HEK293 (cell line): ENCODE data around the gene CPE.

Source experiments
- CTCF ChIA-PET: fragments of 350-600 bp; formaldehyde crosslinking; extraction: SDS; loops from one replicate; lab custom pipeline; 2021; ENCODE audit warnings: antibody characterized with exemption; lab: Yijun Ruan, JAX
- POLR2A ChIA-PET: fragments of 300-600 bp; formaldehyde crosslinking; extraction: SDS; loops from one replicate; lab custom pipeline; 2020; ENCODE audit warnings: antibody characterized with exemption, inconsistent platforms; lab: Yijun Ruan, JAX
- H3K27ac ChIP-seq: fragments of 200-500 bp; sonication (Bioruptor generic); 2 replicates; pipeline ENCODE4 v1.5.1; 2014; ENCODE audit warnings: low read depth, low read length, control low read depth, inconsistent platforms; ENCODE audit errors: extremely low read depth
- H3K36me3 ChIP-seq, 2 experiments: fragments of 200-500 bp in 1 of 2; sonication (Bioruptor generic) in 1 of 2; 1 replicate in 1 of 2; 2 replicates in 1 of 2; pipeline ENCODE4 v1.5.1; 2014 to 2017; ENCODE audit warnings: inconsistent platforms in 2 of 2, low read length in 2 of 2; ENCODE audit not compliant: control insufficient read depth in 2 of 2, insufficient read depth in 1 of 2
- H3K4me1 ChIP-seq: fragments of 200-500 bp; sonication (Bioruptor generic); 2 replicates; pipeline ENCODE4 v1.5.1; 2014; ENCODE audit warnings: mild to moderate bottlenecking, low read length, inconsistent platforms; ENCODE audit not compliant: control insufficient read depth, insufficient read depth
- H3K4me3 ChIP-seq: 2 replicates; pipeline ENCODE4 v1.5.1; 2011; ENCODE audit warnings: low read depth, mild to moderate bottlenecking, control low read depth, low read length, moderate library complexity
- H3K9me3 ChIP-seq: fragments of 200-500 bp; sonication (Bioruptor generic); 2 replicates; pipeline ENCODE4 v1.5.1; 2014; ENCODE audit warnings: low read depth, low read length, inconsistent platforms; ENCODE audit not compliant: control insufficient read depth, insufficient read depth
- ATF2 ChIP-seq: fragments of 450-650 bp; formaldehyde crosslinking; IDR thresholded peaks from 2 replicates; pipeline ENCODE4 v1.5.1; 2016; ENCODE audit warnings: missing biosample characterization, missing genetic modification characterization, low read depth
- GLI4 ChIP-seq: fragments of 450-650 bp; formaldehyde crosslinking; IDR thresholded peaks from 2 replicates; pipeline ENCODE4 v1.5.1; 2016; ENCODE audit warnings: missing biosample characterization, missing genetic modification characterization
- GLIS2 ChIP-seq: fragments of 450-650 bp; formaldehyde crosslinking; IDR thresholded peaks from 2 replicates; pipeline ENCODE4 v1.5.1; 2016; ENCODE audit warnings: missing biosample characterization, missing genetic modification characterization
- HOXA7 ChIP-seq: sonication (generic); formaldehyde crosslinking; IDR thresholded peaks from 2 replicates; pipeline ENCODE4 v1.8.1; 2022; ENCODE audit warnings: missing genetic modification reagents, borderline replicate concordance
- KLF16 ChIP-seq: fragments of 450-650 bp; formaldehyde crosslinking; IDR thresholded peaks from 2 replicates; pipeline ENCODE4 v1.5.1; 2017; ENCODE audit warnings: missing biosample characterization, missing genetic modification characterization
- MZF1 ChIP-seq: fragments of 450-650 bp; formaldehyde crosslinking; IDR thresholded peaks from 2 replicates; pipeline ENCODE4 v1.5.1; 2017; ENCODE audit warnings: missing biosample characterization, missing genetic modification characterization, borderline replicate concordance
- SALL2 ChIP-seq: fragments of 450-650 bp; formaldehyde crosslinking; IDR thresholded peaks from 2 replicates; pipeline ENCODE4 v1.5.0; 2017; ENCODE audit warnings: missing biosample characterization, mild to moderate bottlenecking, missing genetic modification characterization, borderline replicate concordance
- SCRT2 ChIP-seq: fragments of 450-650 bp; formaldehyde crosslinking; IDR thresholded peaks from 2 replicates; pipeline ENCODE4 v1.5.1; 2016; ENCODE audit warnings: missing biosample characterization, missing genetic modification characterization
- SETDB1 ChIP-seq: IDR thresholded peaks from one replicate; pipeline ENCODE4 v1.6.1; 2017; ENCODE audit warnings: mild to moderate bottlenecking, low read length, moderate library complexity, mixed read lengths; ENCODE audit not compliant: insufficient read length
- SP3 ChIP-seq: fragments of 450-650 bp; formaldehyde crosslinking; IDR thresholded peaks from 2 replicates; pipeline ENCODE4 v1.5.1; 2016; ENCODE audit warnings: missing biosample characterization, missing genetic modification characterization
- ZBTB1 ChIP-seq: fragments of 450-650 bp; formaldehyde crosslinking; IDR thresholded peaks from 2 replicates; pipeline ENCODE4 v1.5.1; 2016; ENCODE audit warnings: missing biosample characterization, missing genetic modification characterization
- ZBTB20 ChIP-seq: fragments of 450-650 bp; formaldehyde crosslinking; IDR thresholded peaks from 2 replicates; pipeline ENCODE4 v1.5.1; 2016; ENCODE audit warnings: missing biosample characterization, missing genetic modification characterization
- ZNF350 ChIP-seq: fragments of 450-650 bp; formaldehyde crosslinking; IDR thresholded peaks from 2 replicates; pipeline ENCODE4 v1.5.0; 2017; ENCODE audit warnings: missing biosample characterization, mild to moderate bottlenecking, missing genetic modification characterization
- ZNF473 ChIP-seq: fragments of 450-650 bp; formaldehyde crosslinking; IDR thresholded peaks from 2 replicates; pipeline ENCODE4 v1.5.1; 2017; ENCODE audit warnings: missing biosample characterization, missing genetic modification characterization
- ZNF48 ChIP-seq: fragments of 450-650 bp; formaldehyde crosslinking; IDR thresholded peaks from 2 replicates; pipeline ENCODE4 v1.5.1; 2016; ENCODE audit warnings: missing biosample characterization, missing genetic modification characterization
- ZNF521 ChIP-seq: fragments of 450-650 bp; formaldehyde crosslinking; IDR thresholded peaks from 2 replicates; pipeline ENCODE4 v1.5.1; 2017; ENCODE audit warnings: missing biosample characterization, mild to moderate bottlenecking, missing genetic modification characterization
- ZNF629 ChIP-seq: fragments of 450-650 bp; formaldehyde crosslinking; IDR thresholded peaks from 2 replicates; pipeline ENCODE4 v1.5.1; 2017; ENCODE audit warnings: missing biosample characterization, missing genetic modification characterization
- ZNF704 ChIP-seq: fragments of 450-650 bp; formaldehyde crosslinking; IDR thresholded peaks from 2 replicates; pipeline ENCODE4 v1.5.1; 2016; ENCODE audit warnings: missing biosample characterization, missing genetic modification characterization
- ZSCAN5A ChIP-seq: fragments of 450-650 bp; formaldehyde crosslinking; IDR thresholded peaks from 2 replicates; pipeline ENCODE4 v1.5.1; 2016; ENCODE audit warnings: missing biosample characterization, missing genetic modification characterization

CPE gene

GRCh38 chr4:165404696-165405095, 25.9 kb downstream of the CPE start:
- POLR2A ChIA-PET, result no interaction called here
- Histone ChIP-seq H3K27ac (no peak overlapping the region), H3K4me3 (no peak overlapping the region), H3K36me3 (peaks cover 0 to 10% of the 10 kb centered on the region in 2 experiments; a peak in 1 of 3 replicates), H3K4me1 (no peaks in the 10 kb centered on the region)
- CTCF ChIA-PET, result no interaction called here
- TF ChIP-seq ZNF473 (tag by site-specific recombination) (no peak), SP3 (tag by site-specific recombination) (no peak), ZNF350 (tag by site-specific recombination) (no peak), ZSCAN5A (tag by site-specific recombination) (no peak)
- TF ChIP-seq, all 188 proteins: peak for 0
- H3K9me3 ChIP-seq, result no peaks in the 10 kb centered on the region

- no peak overlapping the region for H3K27ac ChIP-seq
- no peaks in the 10 kb centered on the region for H3K9me3 ChIP-seq
- H3K4me3 ChIP-seq, result no peak overlapping the region
- H3K36me3 ChIP-seq, result no peaks in the 10 kb centered on the region
- TF ChIP-seq ZNF521 (tag by site-specific recombination), result no peak
- TF ChIP-seq SETDB1, result no peak
- no peak for TF ChIP-seq HOXA7 (CRISPR knock-in tag)
- no peak for TF ChIP-seq ZBTB1 (tag by site-specific recombination)
- no peak for TF ChIP-seq ZBTB20 (tag by site-specific recombination)
- no peak for TF ChIP-seq SALL2 (tag by site-specific recombination)
- no peak for TF ChIP-seq ZNF48 (tag by site-specific recombination)
- TF ChIP-seq GLI4 (tag by site-specific recombination), result no peak
- no peak for TF ChIP-seq KLF16 (tag by site-specific recombination)
- TF ChIP-seq ATF2 (tag by site-specific recombination), result no peak
- no peak for TF ChIP-seq ZNF704 (tag by site-specific recombination)
- no peak for TF ChIP-seq GLIS2 (tag by site-specific recombination)
- TF ChIP-seq ZNF629 (tag by site-specific recombination), result no peak
- CTCF ChIA-PET, result no interaction called here
- POLR2A ChIA-PET, result no interaction called here
- H3K4me1 ChIP-seq, result no peaks in the 10 kb centered on the region
These were observed 31.4 kb downstream of the CPE start for GRCh38 chr4:165410214-165410613.

- CTCF ChIA-PET, result interaction anchor here (0.6 to 0.7 kb wide), 2 partner anchors 41 to 307 kb away, joined by 3 read pairs; no protein-coding TSS in a partner anchor
- Histone ChIP-seq H3K27ac (no peak overlapping the region), H3K4me1 (no peaks in the 10 kb centered on the region; the same call in 1 of the 2 replicates)
- TF ChIP-seq SCRT2 (tag by site-specific recombination), result no peak
- TF ChIP-seq MZF1 (tag by site-specific recombination), result peak; percentile 54; the same call in 1 of the 2 replicates
- TF ChIP-seq, all 188 proteins: peak for 1
- Histone ChIP-seq H3K36me3 (no peaks in the 10 kb centered on the region), H3K9me3 (no peaks in the 10 kb centered on the region), H3K4me3 (no peak overlapping the region)
- POLR2A ChIA-PET, result no interaction called here
These were observed 37.1 kb downstream of the CPE start for GRCh38 chr4:165415910-165416309.
